IMR-90 (cell line): ENCODE measurements around the gene ATP6V1A. TPM values are rescaled to one million over a fixed set of nuclear protein-coding genes. Genes with fewer than 3 reads are reported as not detected.

Experiments used
- ATAC-seq: fragments of 200-7000 bp; cut with Tn5 transposase; 2 replicates; pipeline ENCODE4 v1.9.1; 2020; ENCODE audit warnings: low read depth, mild to moderate bottlenecking, moderate library complexity
- BruUV-seq: library from RNA; stranded (reverse); fragments of 400-500 nt; replicated peaks from 2 replicates; lab custom pipeline; 2021; lab: Mats Ljungman, UMichigan
- CTCF ChIA-PET: fragments of 300-600 bp; formaldehyde crosslinking; extraction: SDS; loops from one replicate; lab custom pipeline; 2021; ENCODE audit warnings: antibody characterized with exemption; lab: Yijun Ruan, JAX
- POLR2A ChIA-PET: fragments of 300-600 bp; sonication (Branson Sonifier 250); formaldehyde crosslinking; loops from one replicate; lab custom pipeline; 2022; ENCODE audit warnings: antibody characterized with exemption; ENCODE audit not compliant: unreplicated experiment; lab: Charles Lee
- DNase-seq: peaks from one replicate; pipeline ENCODE4 v3.0.0; 2013
- H2AFZ ChIP-seq: replicated peaks from 2 replicates; pipeline ENCODE3; 2013; ENCODE audit warnings: low read length, mild to moderate bottlenecking; ENCODE audit not compliant: poor library complexity
- H2AK5ac ChIP-seq: 2 replicates; pipeline ENCODE4 v1.6.1; 2013; ENCODE audit warnings: low read depth, low read length, inconsistent platforms
- H2AK9ac ChIP-seq: replicated peaks from 2 replicates; pipeline ENCODE3; 2013; ENCODE audit warnings: mild to moderate bottlenecking, low read depth, low read length, moderate library complexity; ENCODE audit not compliant: poor library complexity
- H2BK120ac ChIP-seq: 2 replicates; pipeline ENCODE4 v1.6.1; 2013; ENCODE audit warnings: low read depth, low read length, inconsistent platforms
- H2BK15ac ChIP-seq: 3 replicates; pipeline ENCODE4 v1.6.1; 2013; ENCODE audit warnings: low read depth, low read length, inconsistent platforms
- H2BK20ac ChIP-seq: 2 replicates; pipeline ENCODE4 v1.6.1; 2013; ENCODE audit warnings: low read depth, mild to moderate bottlenecking, inconsistent platforms, low read length, moderate library complexity
- H2BK5ac ChIP-seq: 2 replicates; pipeline ENCODE4 v1.6.1; 2013; ENCODE audit warnings: mild to moderate bottlenecking, low read depth, low read length, inconsistent platforms; ENCODE audit not compliant: poor library complexity, severe bottlenecking
- H3K14ac ChIP-seq: replicated peaks from 2 replicates; pipeline ENCODE4 v1.6.1; 2013; ENCODE audit warnings: low read depth, low read length, inconsistent platforms
- H3K18ac ChIP-seq: 2 replicates; pipeline ENCODE4 v1.6.1; 2013; ENCODE audit warnings: low read depth, low read length, control low read depth
- H3K23ac ChIP-seq: 2 replicates; pipeline ENCODE4 v1.6.1; 2013; ENCODE audit warnings: low read depth, low read length, inconsistent platforms
- H3K27ac ChIP-seq: 2 replicates; pipeline ENCODE4 v1.5.1; 2013; ENCODE audit warnings: mild to moderate bottlenecking, control low read depth, low read length; ENCODE audit not compliant: insufficient read depth
- H3K27me3 ChIP-seq: 2 replicates; pipeline ENCODE4 v1.6.1; 2013; ENCODE audit warnings: low read length; ENCODE audit not compliant: control insufficient read depth, insufficient read depth
- H3K36me3 ChIP-seq: 2 replicates; pipeline ENCODE4 v1.6.1; 2013; ENCODE audit warnings: low read length, mixed read lengths; ENCODE audit not compliant: control insufficient read depth, insufficient read depth
- H3K4ac ChIP-seq: 2 replicates; pipeline ENCODE4 v1.6.1; 2013; ENCODE audit warnings: low read depth, low read length, inconsistent platforms
- H3K4me1 ChIP-seq: 2 replicates; pipeline ENCODE4 v1.6.1; 2013; ENCODE audit warnings: low read length, mixed read lengths; ENCODE audit not compliant: control insufficient read depth, insufficient read depth
- H3K4me2 ChIP-seq: 2 replicates; pipeline ENCODE4 v1.6.1; 2013; ENCODE audit warnings: low read depth, mild to moderate bottlenecking, control low read depth, low read length, moderate library complexity
- H3K4me3 ChIP-seq: 2 replicates; pipeline ENCODE4 v1.5.1; 2013; ENCODE audit warnings: low read depth, mild to moderate bottlenecking, control low read depth, low read length, moderate library complexity; ENCODE audit not compliant: insufficient read depth
- H3K56ac ChIP-seq: 2 replicates; pipeline ENCODE4 v1.6.1; 2013; ENCODE audit warnings: low read length, inconsistent platforms; ENCODE audit not compliant: insufficient read depth; ENCODE audit errors: extremely low read depth
- H3K79me1 ChIP-seq, 2 experiments: 2 replicates each; pipeline ENCODE4 v1.6.1; 2013; ENCODE audit warnings: low read length in 2 of 2, inconsistent platforms in 1 of 2, low read depth in 1 of 2
- H3K9ac ChIP-seq: 2 replicates; pipeline ENCODE4 v1.6.1; 2013; ENCODE audit warnings: low read depth, low read length, control low read depth
- H3K9me1 ChIP-seq: 2 replicates; pipeline ENCODE4 v1.6.1; 2013; ENCODE audit warnings: low read length, inconsistent platforms; ENCODE audit not compliant: insufficient read depth
- H3K9me3 ChIP-seq: 2 replicates; pipeline ENCODE4 v1.6.1; 2013; ENCODE audit warnings: low read length; ENCODE audit not compliant: control insufficient read depth, insufficient read depth
- H4K20me1 ChIP-seq: 2 replicates; pipeline ENCODE4 v1.6.1; 2013; ENCODE audit warnings: low read length, inconsistent platforms; ENCODE audit not compliant: insufficient read depth
- H4K5ac ChIP-seq: 2 replicates; pipeline ENCODE4 v1.6.1; 2013; ENCODE audit warnings: mild to moderate bottlenecking, low read depth, low read length, control low read depth
- H4K8ac ChIP-seq, 2 experiments: 2 replicates each; pipeline ENCODE4 v1.6.1; 2013; ENCODE audit warnings: low read depth in 2 of 2, low read length in 2 of 2, control low read depth in 1 of 2, inconsistent platforms in 1 of 2
- H4K91ac ChIP-seq: 2 replicates; pipeline ENCODE4 v1.6.1; 2013; ENCODE audit warnings: low read depth, low read length, inconsistent platforms; ENCODE audit not compliant: insufficient read depth
- BHLHE40 ChIP-seq: fragments of 150-350 bp; IDR thresholded peaks from 2 replicates; pipeline ENCODE4 v1.6.1; 2016; ENCODE audit warnings: mild to moderate bottlenecking, low read depth, low read length
- CTCF ChIP-seq: conservative IDR thresholded peaks from 2 replicates; pipeline ENCODE4 v1.5.1; 2012; ENCODE audit warnings: mild to moderate bottlenecking, low read depth, low read length, improper control_type of control experiment
- ELK1 ChIP-seq: fragments of 150-350 bp; IDR thresholded peaks from 2 replicates; pipeline ENCODE4 v1.6.1; 2016; ENCODE audit warnings: low read depth, mild to moderate bottlenecking, low read length, moderate library complexity, borderline replicate concordance
- FOS ChIP-seq: fragments of 150-350 bp; IDR thresholded peaks from 2 replicates; pipeline ENCODE4 v1.6.1; 2016; ENCODE audit warnings: low read depth, low read length
- MAFK ChIP-seq: IDR thresholded peaks from 2 replicates; pipeline ENCODE4 v1.6.1; 2012; ENCODE audit warnings: low read depth, low read length, improper control_type of control experiment
- MAZ ChIP-seq: IDR thresholded peaks from 2 replicates; pipeline ENCODE4 v1.6.1; 2012; ENCODE audit warnings: low read depth, mild to moderate bottlenecking, low read length, improper control_type of control experiment, moderate library complexity, borderline replicate concordance
- MXI1 ChIP-seq: IDR thresholded peaks from 2 replicates; pipeline ENCODE4 v1.6.1; 2012; ENCODE audit warnings: low read depth, mild to moderate bottlenecking, low read length, moderate library complexity, borderline replicate concordance
- NFE2L2 ChIP-seq: fragments of 150-350 bp; IDR thresholded peaks from 2 replicates; pipeline ENCODE4 v1.6.1; 2016; ENCODE audit warnings: low read depth, mild to moderate bottlenecking, low read length
- RCOR1 ChIP-seq: IDR thresholded peaks from 2 replicates; pipeline ENCODE4 v1.6.1; 2012; ENCODE audit warnings: mild to moderate bottlenecking, low read length, improper control_type of control experiment; ENCODE audit not compliant: insufficient replicate concordance
- RFX5 ChIP-seq: IDR thresholded peaks from 2 replicates; pipeline ENCODE4 v1.8.0; 2012; ENCODE audit warnings: low read depth, mild to moderate bottlenecking, low read length, moderate library complexity
- WGBS, 2 experiments: methylation state at CpG; one replicate each; pipeline versions ENCODE4 v1.1.5 to v1.1.7; 2013; ENCODE audit warnings: missing lambda C conversion rate in 2 of 2; ENCODE audit not compliant: insufficient read length in 1 of 2; ENCODE audit errors: extremely low coverage in 2 of 2; 5-methylcytosine and 5-hydroxymethylcytosine counted together
- dilution Hi-C: fragments of 300-500 bp; cut with HindIII; formaldehyde crosslinking; loops from one replicate; pipeline ENCODE4 v1.14.3; 2018; ENCODE audit warnings: low sequenced_read_pairs; ENCODE audit not compliant: unreplicated experiment
- in situ Hi-C: fragments of 300-500 bp; cut with MboI; formaldehyde crosslinking; loops from 3 replicates; pipeline ENCODE4 v1.14.3; 2019; ENCODE audit warnings: low sequenced_read_pairs, inconsistent platforms, mixed read lengths
- intact Hi-C: fragments of 100-400 bp; cut with micrococcal nuclease; formaldehyde crosslinking; loops from 2 replicates; pipeline ENCODE4 v1.10.0; 2022
- polyA plus RNA-seq, 3 experiments: library from polyadenylated mRNA; depleted of rRNA; stranded (reverse); fragments of >200 nt; gene quantifications; 2 replicates each; pipeline ENCODE4 v1.2.3, GENCODE V29; 2012; ENCODE audit warnings: low replicate concordance in 1 of 3
- total RNA-seq: library from RNA; depleted of rRNA; stranded (reverse); fragments of >200 nt; gene quantifications from 2 replicates; pipeline ENCODE4 v1.2.3, GENCODE V29; 2012
- TF ChIP-seq, protein P1 (sequence below): fragments of 150-350 bp; IDR thresholded peaks from 2 replicates; pipeline ENCODE4 v1.6.1; 2017; ENCODE audit warnings: mild to moderate bottlenecking, antibody characterized with exemption, low read length, low read depth

The ATP6V1A gene
- total and polyA plus RNA-seq, 2 of the 4 experiments (the other 2 are of a cell fraction), result 15.1 to 98.0 TPM

GRCh38 chr3:113764698-113765097, 17.9 kb downstream of the ATP6V1A start:
- Histone ChIP-seq H2AK5ac (no peak overlapping the region), H3K9me3 (no peaks in the 10 kb centered on the region), H2BK20ac (no peak overlapping the region), H4K8ac (no peak overlapping the region), H3K18ac (no peak overlapping the region), H2AK9ac (no peak overlapping the region), H3K56ac (no peak overlapping the region), H3K4ac (no peak overlapping the region), H2BK15ac (no peak overlapping the region), H3K79me1 (peaks cover 14 to 37% of the 10 kb centered on the region in 2 experiments), H3K4me3 (no peak overlapping the region), H2BK5ac (no peak overlapping the region), H4K20me1 (no peaks in the 10 kb centered on the region), H3K4me1 (peaks cover 2% of the 10 kb centered on the region; the same call in 1 of the 2 replicates), H3K9ac (no peak overlapping the region), H4K91ac (no peak overlapping the region), H2BK120ac (no peak overlapping the region), H3K36me3 (no peaks in the 10 kb centered on the region; the same call in 1 of the 2 replicates), H3K27ac (no peak overlapping the region), H2AFZ (no peak overlapping the region), H3K14ac (no peak overlapping the region), H3K23ac (no peak overlapping the region), H4K5ac (no peak overlapping the region), H3K4me2 (no peak overlapping the region), H3K27me3 (no peaks in the 10 kb centered on the region), H3K9me1 (no peaks in the 10 kb centered on the region)
- dilution Hi-C loops, result no loop called here
- in situ Hi-C loops, result no loop called here
- WGBS, 2 experiments, result no CpG with 5 or more reads among the region's 2 CpGs
- ChIA-PET POLR2A (no interaction called here), CTCF (interaction anchor here (0.7 to 0.9 kb wide), 3 partner anchors 9 to 249 kb away, joined by 3 read pairs; no protein-coding TSS in a partner anchor)
- DNase-seq (no peak), ATAC-seq (no peak)
- TF ChIP-seq RFX5 (no peak), FOS (no peak), MAFK (no peak), MXI1 (no peak), BHLHE40 (no peak), MAZ (no peak), CTCF (no peak), ELK1 (no peak), RCOR1 (no peak), NFE2L2 (no peak)
- TF ChIP-seq, protein P1, sequence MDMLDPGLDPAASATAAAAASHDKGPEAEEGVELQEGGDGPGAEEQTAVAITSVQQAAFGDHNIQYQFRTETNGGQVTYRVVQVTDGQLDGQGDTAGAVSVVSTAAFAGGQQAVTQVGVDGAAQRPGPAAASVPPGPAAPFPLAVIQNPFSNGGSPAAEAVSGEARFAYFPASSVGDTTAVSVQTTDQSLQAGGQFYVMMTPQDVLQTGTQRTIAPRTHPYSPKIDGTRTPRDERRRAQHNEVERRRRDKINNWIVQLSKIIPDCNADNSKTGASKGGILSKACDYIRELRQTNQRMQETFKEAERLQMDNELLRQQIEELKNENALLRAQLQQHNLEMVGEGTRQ, result no peak
- no TSS peak for BruUV-seq
- intact Hi-C loops, result no loop called here
